Measurements from ENCODE around the gene DNASE1L3.
A peak's percentile ranks its signal among the peaks of the same experiment; 100 is the strongest.

DNASE1L3 gene

GRCh38 chr3:58180099-58180880, 30.5 kb downstream of the DNASE1L3 start:
- peaks cover 0 to 5% (median 0%) of the 10 kb centered on the region in 5 donors for H3K27me3 ChIP-seq (ENCODE audit: control insufficient read depth in 5 of 5, insufficient read depth in 4 of 5, low read length in 5 of 5)

GRCh38 chr3:58179235-58180098, 31.3 kb downstream of the DNASE1L3 start:
- Histone ChIP-seq H3K4me3 (ENCODE audit: low read depth in 1 of 5, low read length in 5 of 5) (no peak overlapping the region), H3K9ac (ENCODE audit: low read length in 5 of 5) (no peak overlapping the region), H3K36me3 (ENCODE audit: control insufficient read depth in 5 of 5, insufficient read depth in 5 of 5, low read length in 5 of 5) (no peaks in the 10 kb centered on the region), H3K4me1 (ENCODE audit: control insufficient read depth in 5 of 5, insufficient read depth in 5 of 5, low read length in 5 of 5) (peaks cover 2 to 36% (median 33%) of the 10 kb centered on the region in 5 donors), H3K27ac (ENCODE audit: low read depth, low read length) (no peak overlapping the region), H3K27me3 (ENCODE audit: control insufficient read depth in 5 of 5, insufficient read depth in 4 of 5, low read length in 5 of 5) (peaks cover 0 to 3% (median 0%) of the 10 kb centered on the region in 5 donors), H3K9me3 (ENCODE audit: control insufficient read depth in 5 of 5, low read length in 5 of 5) (no peaks in the 10 kb centered on the region)

More at GRCh38 chr3:58180099-58180880, 30.5 kb downstream of the DNASE1L3 start:
- H3K4me3 ChIP-seq (ENCODE audit: low read depth in 1 of 5, low read length in 5 of 5): no peak overlapping the region
- no peaks in the 10 kb centered on the region for H3K36me3 ChIP-seq (ENCODE audit: control insufficient read depth in 5 of 5, insufficient read depth in 5 of 5, low read length in 5 of 5)
- no peak overlapping the region for H3K27ac ChIP-seq (ENCODE audit: low read depth, low read length)
- H3K9me3 ChIP-seq (ENCODE audit: control insufficient read depth in 5 of 5, low read length in 5 of 5): no peaks in the 10 kb centered on the region
- no peak overlapping the region for H3K9ac ChIP-seq (ENCODE audit: low read length in 5 of 5)
- peaks cover under 1 to 27% (median 25%) of the 10 kb centered on the region in 5 donors for H3K4me1 ChIP-seq (ENCODE audit: control insufficient read depth in 5 of 5, insufficient read depth in 5 of 5, low read length in 5 of 5)

- Histone ChIP-seq H3K4me1 (ENCODE audit: control insufficient read depth in 5 of 5, insufficient read depth in 5 of 5, low read length in 5 of 5) (peaks cover 2 to 43% (median 36%) of the 10 kb centered on the region in 5 donors), H3K36me3 (ENCODE audit: control insufficient read depth in 5 of 5, insufficient read depth in 5 of 5, low read length in 5 of 5) (no peaks in the 10 kb centered on the region), H3K27me3 (ENCODE audit: control insufficient read depth in 5 of 5, insufficient read depth in 4 of 5, low read length in 5 of 5) (peaks cover 0 to 3% (median 0%) of the 10 kb centered on the region in 5 donors), H3K27ac (ENCODE audit: low read depth, low read length) (no peak overlapping the region), H3K4me3 (ENCODE audit: low read depth in 1 of 5, low read length in 5 of 5) (peak overlapping the region in 2 of 5 donors; percentile 55 to 68), H3K9me3 (ENCODE audit: control insufficient read depth in 5 of 5, low read length in 5 of 5) (no peaks in the 10 kb centered on the region), H3K9ac (ENCODE audit: low read length in 5 of 5) (peak overlapping the region in 2 of 5 donors; percentile 56 to 77)
Observed at GRCh38 chr3:58178528-58179234, 32.1 kb downstream of the DNASE1L3 start.

- Histone ChIP-seq H3K9me3 (ENCODE audit: control insufficient read depth in 5 of 5, low read length in 5 of 5) (no peaks in the 10 kb centered on the region), H3K36me3 (ENCODE audit: control insufficient read depth in 5 of 5, insufficient read depth in 5 of 5, low read length in 5 of 5) (no peaks in the 10 kb centered on the region), H3K27ac (ENCODE audit: low read depth, low read length) (no peak overlapping the region), H3K27me3 (ENCODE audit: control insufficient read depth in 5 of 5, insufficient read depth in 4 of 5, low read length in 5 of 5) (peaks cover 0 to 3% (median 0%) of the 10 kb centered on the region in 5 donors), H3K9ac (ENCODE audit: low read length in 5 of 5) (peak overlapping the region in 4 of 5 donors; percentile 30 to 77 (median 48)), H3K4me3 (ENCODE audit: low read depth in 1 of 5, low read length in 5 of 5) (peak overlapping the region; percentile 42 to 68 (median 59)), H3K4me1 (ENCODE audit: control insufficient read depth in 5 of 5, insufficient read depth in 5 of 5, low read length in 5 of 5) (peaks cover 2 to 50% (median 37%) of the 10 kb centered on the region in 5 donors)
Observed at GRCh38 chr3:58177747-58178527, 32.8 kb downstream of the DNASE1L3 start.

- Histone ChIP-seq H3K27me3 (ENCODE audit: control insufficient read depth in 5 of 5, insufficient read depth in 4 of 5, low read length in 5 of 5) (peaks cover 0 to 3% (median 0%) of the 10 kb centered on the region in 5 donors), H3K9ac (ENCODE audit: low read length in 5 of 5) (no peak overlapping the region), H3K4me3 (ENCODE audit: low read depth in 1 of 5, low read length in 5 of 5) (no peak overlapping the region), H3K9me3 (ENCODE audit: control insufficient read depth in 5 of 5, low read length in 5 of 5) (no peaks in the 10 kb centered on the region), H3K36me3 (ENCODE audit: control insufficient read depth in 5 of 5, insufficient read depth in 5 of 5, low read length in 5 of 5) (peaks cover 0 to 4% (median 0%) of the 10 kb centered on the region in 5 donors), H3K27ac (ENCODE audit: low read depth, low read length) (no peak overlapping the region), H3K4me1 (ENCODE audit: control insufficient read depth in 5 of 5, insufficient read depth in 5 of 5, low read length in 5 of 5) (peaks cover 2 to 51% (median 37%) of the 10 kb centered on the region in 5 donors)
Observed at GRCh38 chr3:58176827-58177489, 33.8 kb downstream of the DNASE1L3 start.

- H3K4me3 ChIP-seq (ENCODE audit: low read depth in 1 of 5, low read length in 5 of 5): no peak overlapping the region
- peaks cover 2 to 51% (median 37%) of the 10 kb centered on the region in 5 donors for H3K4me1 ChIP-seq (ENCODE audit: control insufficient read depth in 5 of 5, insufficient read depth in 5 of 5, low read length in 5 of 5)
- peaks cover 0 to 3% (median 0%) of the 10 kb centered on the region in 5 donors for H3K27me3 ChIP-seq (ENCODE audit: control insufficient read depth in 5 of 5, insufficient read depth in 4 of 5, low read length in 5 of 5)
- H3K9me3 ChIP-seq (ENCODE audit: control insufficient read depth in 5 of 5, low read length in 5 of 5): no peaks in the 10 kb centered on the region
- peaks cover 0 to 7% (median 4%) of the 10 kb centered on the region in 5 donors for H3K36me3 ChIP-seq (ENCODE audit: control insufficient read depth in 5 of 5, insufficient read depth in 5 of 5, low read length in 5 of 5)
- H3K27ac ChIP-seq (ENCODE audit: low read depth, low read length): no peak overlapping the region
- peak overlapping the region in 2 of 5 donors; percentile 45 to 70 for H3K9ac ChIP-seq (ENCODE audit: low read length in 5 of 5)
Observed at GRCh38 chr3:58176185-58176530, 34.6 kb downstream of the DNASE1L3 start.

GRCh38 chr3:58175437-58176184, 35.2 kb downstream of the DNASE1L3 start:
- H3K9me3 ChIP-seq (ENCODE audit: control insufficient read depth in 5 of 5, low read length in 5 of 5): no peaks in the 10 kb centered on the region
- H3K36me3 ChIP-seq (ENCODE audit: control insufficient read depth in 5 of 5, insufficient read depth in 5 of 5, low read length in 5 of 5): peaks cover 0 to 13% (median 9%) of the 10 kb centered on the region in 5 donors
- H3K27me3 ChIP-seq (ENCODE audit: control insufficient read depth in 5 of 5, insufficient read depth in 4 of 5, low read length in 5 of 5): peaks cover 0 to 3% (median 0%) of the 10 kb centered on the region in 5 donors
- H3K9ac ChIP-seq (ENCODE audit: low read length in 5 of 5): peak overlapping the region in 2 of 5 donors; percentile 45 to 70
- H3K27ac ChIP-seq (ENCODE audit: low read depth, low read length): no peak overlapping the region
- H3K4me3 ChIP-seq (ENCODE audit: low read depth in 1 of 5, low read length in 5 of 5): peak overlapping the region in 2 of 5 donors; percentile 11 to 13
- H3K4me1 ChIP-seq (ENCODE audit: control insufficient read depth in 5 of 5, insufficient read depth in 5 of 5, low read length in 5 of 5): peaks cover 2 to 51% (median 37%) of the 10 kb centered on the region in 5 donors

GRCh38 chr3:58175187-58175436, 35.7 kb downstream of the DNASE1L3 start:
- peaks cover 0 to 3% (median 0%) of the 10 kb centered on the region in 5 donors for H3K27me3 ChIP-seq (ENCODE audit: control insufficient read depth in 5 of 5, insufficient read depth in 4 of 5, low read length in 5 of 5)
- H3K4me3 ChIP-seq (ENCODE audit: low read depth in 1 of 5, low read length in 5 of 5): peak overlapping the region in 2 of 5 donors; percentile 11 to 13
- peak overlapping the region in 2 of 5 donors; percentile 30 to 70 for H3K9ac ChIP-seq (ENCODE audit: low read length in 5 of 5)
- peaks cover 2 to 51% (median 37%) of the 10 kb centered on the region in 5 donors for H3K4me1 ChIP-seq (ENCODE audit: control insufficient read depth in 5 of 5, insufficient read depth in 5 of 5, low read length in 5 of 5)
- H3K27ac ChIP-seq (ENCODE audit: low read depth, low read length): no peak overlapping the region
- H3K36me3 ChIP-seq (ENCODE audit: control insufficient read depth in 5 of 5, insufficient read depth in 5 of 5, low read length in 5 of 5): peaks cover 0 to 18% (median 14%) of the 10 kb centered on the region in 5 donors
- no peaks in the 10 kb centered on the region for H3K9me3 ChIP-seq (ENCODE audit: control insufficient read depth in 5 of 5, low read length in 5 of 5)
